GM19043 (cell line): Measurements from ENCODE around the gene TTC7B.

Experiments used
- ATAC-seq: cut with Tn5 transposase; IDR thresholded peaks from one replicate; pipeline ENCODE4 v1.9.1; 2021; ENCODE audit warnings: low read depth; ENCODE audit not compliant: unreplicated experiment

TTC7B gene

GRCh38 chr14:90583427-90583826, 232.8 kb downstream of the TTC7B start:
- no peak for ATAC-seq

- ATAC-seq: no peak
Measured at GRCh38 chr14:90582166-90582565, 234.1 kb downstream of the TTC7B start.

- no peak for ATAC-seq
Measured at GRCh38 chr14:90581745-90582144, 234.5 kb downstream of the TTC7B start.

DNA sequence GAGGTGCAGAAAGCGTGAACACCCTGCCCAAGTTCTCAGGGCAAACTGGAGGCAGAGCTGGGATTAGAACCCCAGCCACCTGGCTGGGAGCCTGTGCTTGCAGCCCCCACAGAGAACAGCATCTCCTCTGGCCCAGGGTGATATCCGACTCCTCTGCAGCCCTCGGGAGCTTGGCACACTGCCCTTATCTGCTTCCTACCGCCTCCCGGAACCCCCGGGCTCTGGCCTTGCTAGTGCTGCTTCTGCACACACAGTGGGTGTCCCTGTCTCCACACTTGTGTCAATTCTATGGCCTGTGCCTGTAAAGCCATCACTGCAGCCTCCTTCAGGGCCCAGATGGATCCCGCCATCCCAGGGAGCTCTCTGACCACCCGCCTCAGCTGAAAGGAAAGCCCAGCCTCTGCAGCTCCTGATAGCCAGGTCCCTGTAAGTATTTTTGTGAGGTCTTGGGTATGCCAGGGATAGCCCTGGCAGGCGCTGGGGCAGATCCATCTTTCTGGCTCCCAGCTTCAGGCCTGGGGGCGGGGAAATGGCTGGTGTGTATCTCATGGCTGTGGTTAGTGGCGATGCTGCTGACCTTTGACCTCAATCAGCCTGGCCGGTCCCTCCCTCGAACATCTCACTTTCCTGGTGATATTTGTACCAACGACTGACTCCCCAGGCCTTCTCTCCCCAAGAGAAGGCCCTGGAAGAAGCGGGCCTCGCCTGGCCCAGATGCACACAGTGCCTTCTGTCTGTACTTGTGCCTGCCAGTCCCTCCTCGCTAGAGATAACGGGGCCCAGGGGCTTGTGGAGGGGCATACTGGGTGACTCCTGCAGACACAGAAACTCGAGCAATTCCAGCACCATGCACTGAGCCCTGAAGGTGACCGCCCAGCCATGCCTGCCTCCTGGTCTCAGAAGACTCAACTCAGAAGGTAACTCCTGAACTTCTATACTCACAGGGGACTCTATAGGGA, 235.6 kb downstream of the TTC7B start:
- no peak for ATAC-seq

DNA sequence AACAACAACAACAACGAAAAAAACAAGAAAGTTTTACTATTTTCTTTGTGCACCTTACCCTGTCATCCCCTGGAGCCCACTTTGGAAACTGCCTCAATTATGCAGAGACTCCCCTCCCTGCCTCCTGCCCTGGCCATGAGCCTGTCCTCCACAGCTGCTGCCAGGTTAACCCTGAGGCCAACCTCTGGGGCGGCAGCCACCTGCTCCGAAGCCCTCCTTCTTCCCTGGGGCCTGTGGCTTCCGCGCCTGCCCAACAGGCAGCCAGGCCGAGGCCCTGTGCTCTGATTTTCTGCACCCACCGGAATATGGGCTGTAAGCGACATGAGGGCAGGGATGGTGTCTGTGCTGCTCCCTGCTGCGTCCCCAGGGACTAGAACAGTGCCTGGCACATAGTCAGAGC, 236.4 kb downstream of the TTC7B start:
- no peak for ATAC-seq

- no peak for ATAC-seq
Measured at GRCh38 chr14:90579088-90579487, 237.1 kb downstream of the TTC7B start.

GRCh38 chr14:90578283-90578985, 237.8 kb downstream of the TTC7B start:
- no peak for ATAC-seq

DNA sequence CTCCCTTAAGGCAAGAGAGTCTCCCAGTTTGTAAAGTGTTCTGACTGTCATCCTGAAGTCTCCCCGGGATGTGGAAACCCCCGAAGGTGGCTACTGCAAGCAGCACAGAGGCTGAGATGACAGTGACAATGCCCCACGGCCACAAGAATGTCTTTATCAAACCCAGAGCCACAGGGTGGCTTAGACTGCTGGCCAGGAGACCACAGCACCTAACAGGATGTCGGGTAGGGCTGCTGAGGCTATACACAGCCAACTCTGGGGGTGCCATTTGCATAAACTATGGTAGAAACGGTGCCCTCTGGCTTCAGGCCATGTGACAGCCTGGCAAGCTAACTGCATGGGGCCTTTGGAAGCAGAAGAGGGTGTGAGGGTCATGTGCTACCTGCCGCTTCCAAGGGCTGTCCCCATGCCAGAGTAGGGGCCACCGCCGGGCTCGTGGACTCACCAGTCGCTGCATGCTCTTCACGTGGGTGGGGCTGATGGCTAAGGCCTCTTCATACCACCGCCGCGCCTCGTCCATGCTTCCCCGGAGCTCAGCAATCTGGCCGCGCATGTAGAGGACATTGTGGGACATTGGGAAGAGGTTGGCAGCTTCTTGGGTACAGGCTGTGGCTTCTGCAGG, 238.5 kb downstream of the TTC7B start:
- ATAC-seq: no peak

DNA sequence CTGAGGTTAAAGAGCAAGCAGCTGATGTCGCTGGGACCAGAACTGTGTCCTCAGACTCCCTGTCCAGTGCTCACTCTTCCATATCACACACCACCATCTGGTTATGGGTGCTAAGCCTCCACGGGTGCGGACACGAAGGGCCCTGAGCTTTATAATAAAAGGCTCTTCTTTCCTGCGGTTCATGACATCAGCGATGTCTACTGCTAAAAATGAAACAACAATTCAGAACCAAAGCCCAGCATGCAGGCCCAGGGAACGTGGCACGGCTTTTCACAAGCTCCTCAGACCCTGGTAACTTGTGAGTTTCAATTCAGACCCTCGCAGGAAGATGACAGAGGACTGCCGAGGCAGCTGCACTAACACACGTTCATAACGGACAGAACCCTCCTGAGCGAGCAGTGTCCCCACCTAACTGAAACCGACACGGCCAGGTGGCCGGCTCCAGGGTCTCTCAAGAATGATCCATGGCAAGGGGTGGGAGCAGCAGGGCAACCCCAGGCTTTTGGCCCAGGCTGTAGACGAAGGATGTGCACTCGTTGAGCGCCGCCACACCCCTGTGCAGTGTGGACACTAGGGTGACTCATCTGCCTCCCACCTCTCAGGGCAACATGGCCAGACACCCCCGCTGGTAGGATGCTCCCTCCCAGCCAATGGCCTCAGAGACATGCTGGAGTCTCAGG, 239.1 kb downstream of the TTC7B start:
- ATAC-seq: no peak

- ATAC-seq: no peak
Measured at GRCh38 chr14:90576581-90576980, 239.6 kb downstream of the TTC7B start.

DNA sequence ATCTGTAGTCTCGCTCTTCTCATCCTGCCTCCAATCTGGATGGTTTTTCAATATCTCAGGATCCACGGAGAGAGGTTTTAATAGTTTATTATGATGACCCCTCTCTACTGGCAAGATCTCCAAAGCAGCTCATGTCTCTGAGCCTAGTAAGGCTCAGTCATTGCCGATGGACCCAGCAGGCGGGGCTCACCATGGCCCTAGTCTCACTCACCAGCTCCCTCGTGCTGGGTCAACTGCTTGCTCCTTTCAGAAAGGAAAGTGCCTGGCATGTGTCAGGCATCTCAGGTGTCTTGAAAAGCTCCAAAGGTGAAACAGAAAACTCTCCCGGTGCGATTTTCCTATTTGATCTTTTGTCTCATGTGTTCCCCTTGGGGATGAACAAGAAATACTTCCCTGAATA, 240.4 kb downstream of the TTC7B start:
- no peak for ATAC-seq

DNA sequence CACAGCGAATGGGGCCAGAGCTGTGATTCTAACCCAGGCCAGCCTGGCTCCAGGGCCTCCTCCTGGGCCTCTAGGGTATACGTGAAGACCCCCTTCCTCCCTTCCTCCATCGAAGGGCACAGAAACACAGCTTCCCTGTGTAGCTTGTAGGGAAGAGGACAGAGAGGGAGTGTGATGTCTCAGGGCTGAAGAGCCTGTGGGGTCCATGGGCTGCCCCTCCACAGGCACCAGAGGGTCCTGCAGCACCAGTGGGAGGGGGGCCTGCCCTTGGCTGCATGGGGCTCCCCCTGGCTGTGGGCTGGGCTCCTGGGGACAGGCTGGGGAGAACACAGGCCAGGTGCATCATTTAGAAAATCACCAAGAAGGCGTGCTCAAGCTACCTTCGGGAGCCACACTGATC, 240.9 kb downstream of the TTC7B start:
- ATAC-seq: no peak

- ATAC-seq: no peak
Measured at GRCh38 chr14:90574188-90575131, 241.8 kb downstream of the TTC7B start.

DNA sequence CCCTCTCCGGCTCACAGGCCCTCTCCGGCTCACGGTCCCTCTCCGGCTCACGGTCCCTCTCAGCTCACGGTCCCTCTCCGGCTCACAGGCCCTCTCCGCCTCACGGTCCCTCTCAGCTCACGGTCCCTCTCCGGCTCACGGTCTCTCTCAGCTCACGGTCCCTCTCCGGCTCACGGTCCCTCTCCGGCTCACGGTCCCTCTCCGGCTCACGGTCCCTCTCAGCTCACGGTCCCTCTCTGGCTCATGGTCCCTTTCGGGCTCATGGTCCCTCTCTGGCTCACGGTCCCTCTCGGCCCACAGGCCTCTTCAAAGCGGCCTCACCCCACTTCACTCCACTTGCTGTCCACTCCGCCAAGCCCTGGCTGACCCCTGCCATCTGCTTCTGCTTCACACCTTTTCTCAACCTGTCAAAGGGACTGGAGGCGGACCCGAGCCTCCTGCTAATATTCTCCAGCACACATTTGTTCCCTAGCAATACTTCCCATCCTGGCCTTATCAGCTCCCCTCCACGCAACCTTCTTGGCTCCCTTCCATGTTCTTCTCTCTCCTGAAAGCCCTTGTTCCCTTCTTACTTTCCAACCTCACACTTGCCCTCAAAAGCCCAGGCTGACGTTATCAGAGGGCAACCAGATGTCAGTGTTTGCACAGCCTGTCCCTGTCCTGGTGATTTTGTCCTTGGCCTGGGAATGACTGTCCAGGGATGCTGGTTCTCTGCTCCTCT, 242.7 kb downstream of the TTC7B start:
- no peak for ATAC-seq

DNA sequence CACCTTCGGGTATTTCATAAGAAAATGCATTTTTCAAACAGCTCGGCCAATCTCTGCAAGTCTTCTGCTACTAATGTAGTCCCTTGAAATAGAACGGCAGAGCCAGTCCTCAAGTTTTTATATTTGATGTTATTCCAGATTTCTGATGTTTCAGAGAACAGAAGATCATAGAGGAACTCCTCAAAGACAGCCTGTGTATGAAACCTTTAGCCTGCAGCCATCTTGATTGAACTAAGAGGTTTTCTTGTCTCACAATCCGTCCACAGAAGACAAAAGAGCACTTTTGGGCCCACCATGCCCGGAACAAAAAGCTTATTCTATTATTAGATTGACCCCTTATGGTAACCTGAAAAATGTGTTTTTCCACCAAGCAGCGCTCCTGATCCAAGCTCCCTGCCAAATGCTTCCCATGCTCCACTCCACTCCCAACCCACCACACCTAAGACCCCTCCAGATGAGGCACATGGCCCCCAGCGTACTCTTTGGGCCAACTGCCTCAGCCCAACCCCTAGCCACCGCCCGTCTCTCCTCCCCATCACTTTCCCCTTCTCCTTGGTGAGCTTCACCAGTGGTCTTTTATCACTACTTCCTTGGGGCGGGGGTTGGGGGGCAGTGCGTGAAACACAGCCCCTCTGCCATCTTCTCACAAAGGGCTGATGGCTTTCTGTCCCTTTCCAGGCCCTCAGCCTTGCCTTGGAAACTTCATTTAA, 243.6 kb downstream of the TTC7B start:
- ATAC-seq: no peak

DNA sequence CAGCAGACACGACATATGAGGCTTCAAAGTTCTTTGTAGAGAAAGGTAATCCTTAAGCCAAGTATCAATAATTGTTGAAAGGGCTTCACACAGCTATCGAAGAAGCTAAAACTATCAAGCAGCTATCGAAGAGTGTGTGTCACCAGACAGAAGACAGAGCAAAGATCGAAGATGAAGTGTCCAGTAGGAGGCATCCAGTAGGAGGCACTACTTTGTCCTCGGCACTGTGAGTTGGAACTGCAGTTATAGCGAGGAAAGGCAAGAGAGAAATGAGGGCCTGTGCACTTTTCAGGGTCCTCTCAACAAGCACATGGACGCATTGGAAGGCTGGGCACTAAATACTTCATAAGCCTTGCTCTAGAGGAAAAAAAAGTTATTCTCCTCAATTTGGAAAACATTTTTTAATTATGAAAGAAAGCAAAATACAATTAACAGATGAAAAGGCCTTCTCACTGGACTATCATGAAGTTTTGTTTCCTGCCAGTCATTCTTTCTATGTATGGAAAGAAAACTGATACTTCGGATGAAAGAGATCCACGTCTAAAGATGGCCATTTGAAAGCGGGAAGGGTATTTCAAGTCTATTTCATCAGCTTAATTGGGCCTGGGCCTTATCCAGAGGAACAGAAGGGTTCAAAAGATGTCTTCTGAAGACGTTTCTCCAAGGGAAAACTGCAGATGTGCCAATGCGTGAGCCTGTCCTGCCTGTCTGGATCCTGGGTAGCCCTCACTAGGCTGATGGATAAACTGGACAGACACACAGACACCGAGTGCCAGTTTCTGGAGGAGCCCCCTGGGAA, 244.9 kb downstream of the TTC7B start:
- no peak for ATAC-seq

DNA sequence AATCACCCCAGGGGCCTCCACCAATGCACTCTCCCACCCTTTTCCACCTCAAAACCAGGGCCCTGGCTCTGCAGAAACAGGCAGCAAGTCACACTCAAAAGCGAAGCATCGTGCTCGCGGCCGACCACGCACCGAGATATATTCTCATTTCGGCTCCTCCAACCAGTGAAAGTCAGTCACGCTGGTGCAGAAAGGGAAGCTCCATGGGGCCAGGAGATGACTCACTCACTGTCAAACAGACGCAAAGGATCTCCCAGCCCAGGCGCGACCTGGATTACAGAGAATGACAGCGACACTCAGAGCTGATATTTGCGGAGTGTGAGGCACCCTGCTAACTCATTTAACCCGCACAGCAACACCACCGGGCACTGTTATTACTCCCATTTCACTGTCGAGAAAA, 245.8 kb downstream of the TTC7B start:
- ATAC-seq: no peak
